Measurements from ENCODE around the gene GRID2IP.
A peak's percentile ranks its signal among the peaks of the same experiment; 100 is the strongest.
"Not testable (repeated sequence)": the region's sequence is repeated elsewhere in the genome, so short reads cannot be mapped to it uniquely, and the experiment has no call there.

GRID2IP gene

GRCh38 chr7:6589829-6590644, 38.8 kb upstream of the GRID2IP start, which contains the start of gene INTS15:
Gene INTS15, plus strand, starts transcription at chr7:6590021. Its CDS starts 263 bp downstream, at chr7:6590284.
- Histone ChIP-seq H3F3A (ENCODE audit: control insufficient read depth, insufficient read depth) (no peaks in the 10 kb centered on the region; the same call in 1 of the 2 replicates), H4K20me1 (ENCODE audit: control insufficient read depth, insufficient read depth, low read depth, low read length) (peaks cover 8% of the 10 kb centered on the region; the same call in 1 of the 2 replicates), H3K27ac (ENCODE audit: low read depth, low read length) (peak within 1 kb of the TSS; percentile 57), H3K9me2 (replicated peaks; ENCODE audit: control insufficient read depth, low read length) (no peaks in the 10 kb centered on the region), H3K4me2 (ENCODE audit: low read length) (peak within 1 kb of the TSS; percentile 79), H3K4me3 (ENCODE audit: low read length) (peak within 1 kb of the TSS; percentile 97), H3K36me3 (ENCODE audit: control insufficient read depth, low read length) (peaks cover 77% of the 10 kb centered on the region), H3K4me1 (ENCODE audit: control insufficient read depth, low read length) (peaks cover 21% of the 10 kb centered on the region), H3K9me3 (ENCODE audit: control insufficient read depth, insufficient read depth, low read length) (no peaks in the 10 kb centered on the region), H3K79me2 (ENCODE audit: control insufficient read depth, low read length) (peaks cover 38% of the 10 kb centered on the region), H3K27me3 (ENCODE audit: control insufficient read depth, low read length) (no peaks in the 10 kb centered on the region)
- no peak for TF ChIP-seq EZH2phosphoT487 (IDR thresholded peaks at IDR 0.05; ENCODE audit: borderline replicate concordance, low read length)
- no peak for TF ChIP-seq CTCF (IDR thresholded peaks at IDR 0.05; ENCODE audit: low read depth, low read length, poor library complexity, severe bottlenecking)

- Histone ChIP-seq H3K4me3 (ENCODE audit: low read length) (peak overlapping the region; percentile 97), H3K9me2 (replicated peaks; ENCODE audit: control insufficient read depth, low read length) (no peaks in the 10 kb centered on the region), H3K27ac (ENCODE audit: low read depth, low read length) (0 out of 2 replicates have a peak overlapping the region, but pooled peaks have one; percentile 4)
Observed at GRCh38 chr7:6589151-6589828, 38.0 kb upstream of the GRID2IP start.

GRCh38 chr7:6588566-6588965, 37.3 kb upstream of the GRID2IP start:
- H3K9me2 ChIP-seq (replicated peaks; ENCODE audit: control insufficient read depth, low read length): no peaks in the 10 kb centered on the region
- H3K36me3 ChIP-seq (ENCODE audit: control insufficient read depth, low read length): peaks cover 77% of the 10 kb centered on the region
- H3K9me3 ChIP-seq (ENCODE audit: control insufficient read depth, insufficient read depth, low read length): no peaks in the 10 kb centered on the region
- peaks cover 21% of the 10 kb centered on the region for H3K4me1 ChIP-seq (ENCODE audit: control insufficient read depth, low read length)
- no peak overlapping the region for H3K27ac ChIP-seq (ENCODE audit: low read depth, low read length)
- H3K79me2 ChIP-seq (ENCODE audit: control insufficient read depth, low read length): peaks cover 34% of the 10 kb centered on the region
- TF ChIP-seq EZH2phosphoT487 (IDR thresholded peaks at IDR 0.05; ENCODE audit: borderline replicate concordance, low read length) (no peak), CTCF (IDR thresholded peaks at IDR 0.05; ENCODE audit: low read depth, low read length, poor library complexity, severe bottlenecking) (no peak)
- peaks cover 6% of the 10 kb centered on the region for H3F3A ChIP-seq (ENCODE audit: control insufficient read depth, insufficient read depth)
- H3K4me2 ChIP-seq (ENCODE audit: low read length): no peak overlapping the region
- H3K27me3 ChIP-seq (ENCODE audit: control insufficient read depth, low read length): no peaks in the 10 kb centered on the region
- H4K20me1 ChIP-seq (ENCODE audit: control insufficient read depth, insufficient read depth, low read depth, low read length): peaks cover 8% of the 10 kb centered on the region; the same call in 1 of the 2 replicates
- H3K4me3 ChIP-seq (ENCODE audit: low read length): no peak overlapping the region

More at GRCh38 chr7:6589151-6589828, 38.0 kb upstream of the GRID2IP start:
- H3K27me3 ChIP-seq (ENCODE audit: control insufficient read depth, low read length): no peaks in the 10 kb centered on the region
- H3K36me3 ChIP-seq (ENCODE audit: control insufficient read depth, low read length): peaks cover 77% of the 10 kb centered on the region
- H3K4me2 ChIP-seq (ENCODE audit: low read length): peak overlapping the region; percentile 78
- peaks cover 37% of the 10 kb centered on the region for H3K79me2 ChIP-seq (ENCODE audit: control insufficient read depth, low read length)
- H3F3A ChIP-seq (ENCODE audit: control insufficient read depth, insufficient read depth): peaks cover under 1% of the 10 kb centered on the region
- peak; percentile 32 for TF ChIP-seq CTCF (IDR thresholded peaks at IDR 0.05; ENCODE audit: low read depth, low read length, poor library complexity, severe bottlenecking)
- TF ChIP-seq EZH2phosphoT487 (IDR thresholded peaks at IDR 0.05; ENCODE audit: borderline replicate concordance, low read length): no peak
- peaks cover 21% of the 10 kb centered on the region for H3K4me1 ChIP-seq (ENCODE audit: control insufficient read depth, low read length)
- H3K9me3 ChIP-seq (ENCODE audit: control insufficient read depth, insufficient read depth, low read length): no peaks in the 10 kb centered on the region
- H4K20me1 ChIP-seq (ENCODE audit: control insufficient read depth, insufficient read depth, low read depth, low read length): peaks cover 8% of the 10 kb centered on the region; the same call in 1 of the 2 replicates

- H3K27me3 ChIP-seq (ENCODE audit: control insufficient read depth, low read length); H3K27ac ChIP-seq (ENCODE audit: low read depth, low read length); H4K20me1 ChIP-seq (ENCODE audit: control insufficient read depth, insufficient read depth, low read depth, low read length); H3K9me3 ChIP-seq (ENCODE audit: control insufficient read depth, insufficient read depth, low read length); H3K9me2 ChIP-seq (replicated peaks; ENCODE audit: control insufficient read depth, low read length); H3K4me3 ChIP-seq (ENCODE audit: low read length); H3K4me2 ChIP-seq (ENCODE audit: low read length): not testable (repeated sequence)
- Histone ChIP-seq H3F3A (ENCODE audit: control insufficient read depth, insufficient read depth) (peaks cover 20% of the 10 kb centered on the region), H3K79me2 (ENCODE audit: control insufficient read depth, low read length) (peaks cover 13% of the 10 kb centered on the region), H3K36me3 (ENCODE audit: control insufficient read depth, low read length) (peaks cover 79% of the 10 kb centered on the region), H3K4me1 (ENCODE audit: control insufficient read depth, low read length) (peaks cover 38% of the 10 kb centered on the region)
Observed at GRCh38 chr7:6585746-6586432, 34.6 kb upstream of the GRID2IP start.
